ENCODE results near the gene GNB1.

Gene GNB1

DNA sequence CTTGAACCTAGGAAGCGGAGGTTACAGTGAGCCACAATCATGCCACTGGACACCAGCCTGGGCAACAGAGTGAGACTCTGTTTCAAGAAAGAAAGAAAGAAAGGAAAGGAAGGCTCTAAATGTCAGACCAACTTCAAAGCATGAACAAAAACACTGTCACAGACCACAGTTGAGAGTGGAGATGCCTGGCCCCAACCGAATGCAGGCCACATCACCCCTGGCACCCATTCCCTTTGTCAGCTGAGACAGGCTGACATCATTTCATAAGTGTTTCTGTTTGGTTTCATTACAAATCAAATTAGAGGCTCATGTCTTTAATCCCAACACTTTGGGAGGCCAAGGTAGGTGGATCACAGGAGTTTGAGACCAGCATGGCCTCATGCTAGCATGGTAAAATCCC is 84.0 kb downstream of the GNB1 start:
- TF ChIP-seq TEAD4 (IDR thresholded peaks at IDR 0.05) (no peak), EGR1 (IDR thresholded peaks at IDR 0.05) (no peak), YY1 (IDR thresholded peaks at IDR 0.05; ENCODE audit: low read depth) (no peak), CEBPB (IDR thresholded peaks at IDR 0.05) (no peak), TCF12 (IDR thresholded peaks at IDR 0.05; ENCODE audit: low read depth) (no peak), CREB1 (IDR thresholded peaks at IDR 0.05; ENCODE audit: low read depth) (no peak), ZBTB7A (IDR thresholded peaks at IDR 0.05; ENCODE audit: low read depth) (no peak), RAD21 (IDR thresholded peaks at IDR 0.05; ENCODE audit: low read depth) (no peak), TAF1 (IDR thresholded peaks at IDR 0.05; ENCODE audit: low read depth) (no peak), FOXM1 (IDR thresholded peaks at IDR 0.05; ENCODE audit: borderline replicate concordance, low read depth) (no peak), NFIC (IDR thresholded peaks at IDR 0.05) (no peak), EP300 (IDR thresholded peaks at IDR 0.05; ENCODE audit: borderline replicate concordance) (no peak)
- TF ChIP-seq, protein P1, sequence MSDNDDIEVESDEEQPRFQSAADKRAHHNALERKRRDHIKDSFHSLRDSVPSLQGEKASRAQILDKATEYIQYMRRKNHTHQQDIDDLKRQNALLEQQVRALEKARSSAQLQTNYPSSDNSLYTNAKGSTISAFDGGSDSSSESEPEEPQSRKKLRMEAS (IDR thresholded peaks at IDR 0.05): no peak
- TF ChIP-seq, protein P2, sequence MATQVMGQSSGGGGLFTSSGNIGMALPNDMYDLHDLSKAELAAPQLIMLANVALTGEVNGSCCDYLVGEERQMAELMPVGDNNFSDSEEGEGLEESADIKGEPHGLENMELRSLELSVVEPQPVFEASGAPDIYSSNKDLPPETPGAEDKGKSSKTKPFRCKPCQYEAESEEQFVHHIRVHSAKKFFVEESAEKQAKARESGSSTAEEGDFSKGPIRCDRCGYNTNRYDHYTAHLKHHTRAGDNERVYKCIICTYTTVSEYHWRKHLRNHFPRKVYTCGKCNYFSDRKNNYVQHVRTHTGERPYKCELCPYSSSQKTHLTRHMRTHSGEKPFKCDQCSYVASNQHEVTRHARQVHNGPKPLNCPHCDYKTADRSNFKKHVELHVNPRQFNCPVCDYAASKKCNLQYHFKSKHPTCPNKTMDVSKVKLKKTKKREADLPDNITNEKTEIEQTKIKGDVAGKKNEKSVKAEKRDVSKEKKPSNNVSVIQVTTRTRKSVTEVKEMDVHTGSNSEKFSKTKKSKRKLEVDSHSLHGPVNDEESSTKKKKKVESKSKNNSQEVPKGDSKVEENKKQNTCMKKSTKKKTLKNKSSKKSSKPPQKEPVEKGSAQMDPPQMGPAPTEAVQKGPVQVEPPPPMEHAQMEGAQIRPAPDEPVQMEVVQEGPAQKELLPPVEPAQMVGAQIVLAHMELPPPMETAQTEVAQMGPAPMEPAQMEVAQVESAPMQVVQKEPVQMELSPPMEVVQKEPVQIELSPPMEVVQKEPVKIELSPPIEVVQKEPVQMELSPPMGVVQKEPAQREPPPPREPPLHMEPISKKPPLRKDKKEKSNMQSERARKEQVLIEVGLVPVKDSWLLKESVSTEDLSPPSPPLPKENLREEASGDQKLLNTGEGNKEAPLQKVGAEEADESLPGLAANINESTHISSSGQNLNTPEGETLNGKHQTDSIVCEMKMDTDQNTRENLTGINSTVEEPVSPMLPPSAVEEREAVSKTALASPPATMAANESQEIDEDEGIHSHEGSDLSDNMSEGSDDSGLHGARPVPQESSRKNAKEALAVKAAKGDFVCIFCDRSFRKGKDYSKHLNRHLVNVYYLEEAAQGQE (IDR thresholded peaks at IDR 0.05; ENCODE audit: low read depth): no peak
- TF ChIP-seq, protein P3, sequence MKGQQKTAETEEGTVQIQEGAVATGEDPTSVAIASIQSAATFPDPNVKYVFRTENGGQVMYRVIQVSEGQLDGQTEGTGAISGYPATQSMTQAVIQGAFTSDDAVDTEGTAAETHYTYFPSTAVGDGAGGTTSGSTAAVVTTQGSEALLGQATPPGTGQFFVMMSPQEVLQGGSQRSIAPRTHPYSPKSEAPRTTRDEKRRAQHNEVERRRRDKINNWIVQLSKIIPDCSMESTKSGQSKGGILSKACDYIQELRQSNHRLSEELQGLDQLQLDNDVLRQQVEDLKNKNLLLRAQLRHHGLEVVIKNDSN (IDR thresholded peaks at IDR 0.05): no peak

DNA sequence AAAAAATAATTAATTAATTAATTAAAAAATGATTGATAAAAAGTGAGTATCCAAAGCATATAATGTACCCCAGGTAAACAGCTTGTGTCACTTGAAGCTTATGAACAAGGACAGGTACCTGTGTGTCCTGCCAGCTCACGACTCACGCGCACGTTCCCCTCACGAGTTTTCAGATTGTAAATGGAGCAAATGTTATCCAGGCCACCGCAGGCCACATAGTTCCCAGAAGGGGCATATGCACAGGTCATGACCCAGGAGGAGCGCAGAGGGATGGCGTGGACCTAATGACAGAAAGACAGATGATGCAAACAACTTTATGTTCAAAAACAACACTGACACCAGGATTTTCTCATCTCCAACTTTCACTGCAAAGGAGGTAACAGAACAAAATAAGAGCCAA is 86.6 kb downstream of the GNB1 start:
- TF ChIP-seq CREB1 (IDR thresholded peaks at IDR 0.05; ENCODE audit: low read depth) (no peak), TAF1 (IDR thresholded peaks at IDR 0.05; ENCODE audit: low read depth) (no peak), CEBPB (IDR thresholded peaks at IDR 0.05) (no peak), EP300 (IDR thresholded peaks at IDR 0.05; ENCODE audit: borderline replicate concordance) (no peak), ZBTB7A (IDR thresholded peaks at IDR 0.05; ENCODE audit: low read depth) (no peak), NFIC (IDR thresholded peaks at IDR 0.05) (no peak), YY1 (IDR thresholded peaks at IDR 0.05; ENCODE audit: low read depth) (no peak), TEAD4 (IDR thresholded peaks at IDR 0.05) (no peak), TCF12 (IDR thresholded peaks at IDR 0.05; ENCODE audit: low read depth) (no peak), EGR1 (IDR thresholded peaks at IDR 0.05) (no peak), RAD21 (IDR thresholded peaks at IDR 0.05; ENCODE audit: low read depth) (no peak), FOXM1 (IDR thresholded peaks at IDR 0.05; ENCODE audit: borderline replicate concordance, low read depth) (no peak)
- TF ChIP-seq, protein P2 (IDR thresholded peaks at IDR 0.05; ENCODE audit: low read depth): no peak
- TF ChIP-seq, protein P3 (IDR thresholded peaks at IDR 0.05): no peak
- TF ChIP-seq, protein P1 (IDR thresholded peaks at IDR 0.05): no peak

DNA sequence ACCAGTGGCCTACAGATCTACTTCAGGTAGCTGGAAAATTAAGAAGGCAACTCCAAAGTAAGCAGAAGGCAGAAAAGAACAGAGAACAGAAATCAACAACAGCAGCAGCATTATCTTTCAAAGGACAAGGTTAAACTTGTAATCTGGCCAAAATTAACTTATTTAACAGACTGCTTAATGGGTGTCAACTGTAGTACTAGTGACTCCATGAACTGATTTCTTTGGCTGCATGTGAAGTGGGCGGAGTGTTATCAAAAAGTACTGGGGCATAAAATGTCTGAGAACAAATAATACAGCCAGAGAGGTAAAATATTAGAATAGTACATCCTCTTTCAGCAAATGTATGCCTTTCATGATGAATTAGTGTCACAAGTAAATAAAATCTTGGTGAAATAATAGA is 88.0 kb downstream of the GNB1 start:
- TF ChIP-seq FOXM1 (IDR thresholded peaks at IDR 0.05; ENCODE audit: borderline replicate concordance, low read depth) (no peak), TEAD4 (IDR thresholded peaks at IDR 0.05) (no peak), ZBTB7A (IDR thresholded peaks at IDR 0.05; ENCODE audit: low read depth) (no peak), TAF1 (IDR thresholded peaks at IDR 0.05; ENCODE audit: low read depth) (no peak), YY1 (IDR thresholded peaks at IDR 0.05; ENCODE audit: low read depth) (no peak), EGR1 (IDR thresholded peaks at IDR 0.05) (no peak), TCF12 (IDR thresholded peaks at IDR 0.05; ENCODE audit: low read depth) (no peak), CEBPB (IDR thresholded peaks at IDR 0.05) (no peak), RAD21 (IDR thresholded peaks at IDR 0.05; ENCODE audit: low read depth) (no peak), NFIC (IDR thresholded peaks at IDR 0.05) (no peak), CREB1 (IDR thresholded peaks at IDR 0.05; ENCODE audit: low read depth) (no peak), EP300 (IDR thresholded peaks at IDR 0.05; ENCODE audit: borderline replicate concordance) (no peak)
- TF ChIP-seq, protein P3 (IDR thresholded peaks at IDR 0.05): no peak
- TF ChIP-seq, protein P1 (IDR thresholded peaks at IDR 0.05): no peak
- TF ChIP-seq, protein P2 (IDR thresholded peaks at IDR 0.05; ENCODE audit: low read depth): no peak
